HepG2 (cell line): ENCODE data around the gene USP7. TPM values are rescaled to one million over a fixed set of nuclear protein-coding genes. Genes with fewer than 3 reads are reported as not detected.

Experiments used
- CBX1 ChIP-seq: IDR thresholded peaks from one replicate; pipeline ENCODE4 v1.6.1; 2016; ENCODE audit warnings: antibody characterized with exemption, low read depth
- DMTF1 ChIP-seq: sonication (generic); formaldehyde crosslinking; IDR thresholded peaks from 2 replicates; pipeline ENCODE4 v1.4.0; 2020; ENCODE audit warnings: mild to moderate bottlenecking, missing genetic modification reagents
- ETV6 ChIP-seq: sonication (generic); formaldehyde crosslinking; conservative IDR thresholded peaks from 2 replicates; pipeline ENCODE4 v1.4.0; 2020; ENCODE audit warnings: missing genetic modification reagents
- ISL2 ChIP-seq: sonication (generic); formaldehyde crosslinking; IDR thresholded peaks from 2 replicates; pipeline ENCODE4 v1.5.0; 2020; ENCODE audit warnings: missing genetic modification reagents
- NR2F1 ChIP-seq, 2 experiments: fragments of 450-650 bp in 1 of 2; formaldehyde crosslinking in 1 of 2; IDR thresholded peaks; 2 replicates each; pipeline versions ENCODE4 v1.5.0 to v1.6.1; 2016 to 2020; ENCODE audit warnings: mild to moderate bottlenecking in 1 of 2, missing compliant biosample characterization in 1 of 2, missing genetic modification reagents in 1 of 2, moderate library complexity in 1 of 2
- PHF21A ChIP-seq: sonication (generic); formaldehyde crosslinking; IDR thresholded peaks from 2 replicates; pipeline ENCODE4 v1.5.0; 2020; ENCODE audit warnings: mild to moderate bottlenecking, missing genetic modification reagents
- TRIM24 ChIP-seq: sonication (generic); formaldehyde crosslinking; IDR thresholded peaks from 2 replicates; pipeline ENCODE4 v1.8.0; 2022; ENCODE audit warnings: mild to moderate bottlenecking, missing genetic modification reagents
- ZNF34 ChIP-seq: sonication (generic); formaldehyde crosslinking; IDR thresholded peaks from 2 replicates; pipeline ENCODE4 v1.4.0; 2020; ENCODE audit warnings: mild to moderate bottlenecking, missing genetic modification reagents, borderline replicate concordance
- ZNF704 ChIP-seq: sonication (generic); formaldehyde crosslinking; IDR thresholded peaks from 2 replicates; pipeline ENCODE4 v1.8.1; 2023; ENCODE audit warnings: mild to moderate bottlenecking, inconsistent platforms, moderate library complexity, missing genetic modification reagents, borderline replicate concordance
- ZNF724P ChIP-seq: sonication (generic); formaldehyde crosslinking; IDR thresholded peaks from 2 replicates; pipeline ENCODE4 v1.8.0; 2022; ENCODE audit warnings: missing genetic modification reagents, borderline replicate concordance
- polyA plus RNA-seq, 8 experiments: library from polyadenylated mRNA; depleted of rRNA in 3 of 8; stranded (reverse) in 7 of 8; unstranded in 1 of 8; fragments of >200 nt; fragmentation: Illumina TruSeq in 4 of 8; extraction: Trizol in 4 of 8; gene quantifications; 2 replicates each; pipeline versions ENCODE4 v1.2.1 to v1.2.3, GENCODE V29; 2011 to 2016; ENCODE audit warnings: low read depth in 4 of 8, missing spikeins in 1 of 8, mixed read lengths in 1 of 8; ENCODE audit not compliant: insufficient read depth in 1 of 8
- total RNA-seq, 5 experiments: library from RNA; depleted of rRNA; stranded (reverse); fragments of >200 nt; fragmentation: Illumina TruSeq; extraction: Trizol; gene quantifications; 2 replicates each; pipeline ENCODE4 v1.2.3, GENCODE V29; 2016; ENCODE audit warnings: low read depth in 1 of 5
- TF ChIP-seq, protein P1 (sequence below): sonication (generic); formaldehyde crosslinking; IDR thresholded peaks from 2 replicates; pipeline ENCODE4 v1.5.0; 2020; ENCODE audit warnings: mild to moderate bottlenecking, missing genetic modification reagents, borderline replicate concordance
- TF ChIP-seq, protein P2 (sequence below): sonication (generic); formaldehyde crosslinking; IDR thresholded peaks from 2 replicates; pipeline ENCODE4 v1.4.0; 2020; ENCODE audit warnings: missing genetic modification reagents
- TF ChIP-seq, protein P3 (sequence below): sonication (generic); formaldehyde crosslinking; IDR thresholded peaks from 2 replicates; pipeline ENCODE4 v1.4.0; 2020; ENCODE audit warnings: missing genetic modification reagents
- TF ChIP-seq, protein P4 (sequence below): IDR thresholded peaks from 2 replicates; pipeline ENCODE4 v1.6.1; 2018; ENCODE audit warnings: missing genetic modification reagents, mild to moderate bottlenecking, missing compliant biosample characterization

Gene USP7
- total and polyA plus RNA-seq, 2 of the 13 experiments (the other 11 are each of a cell fraction or from before 2014, with no cell fraction given) = 52.5 to 173 TPM

GRCh38 chr16:8850279-8850885 is 113.3 kb downstream of the USP7 start (continued):
- TF ChIP-seq, protein P1, sequence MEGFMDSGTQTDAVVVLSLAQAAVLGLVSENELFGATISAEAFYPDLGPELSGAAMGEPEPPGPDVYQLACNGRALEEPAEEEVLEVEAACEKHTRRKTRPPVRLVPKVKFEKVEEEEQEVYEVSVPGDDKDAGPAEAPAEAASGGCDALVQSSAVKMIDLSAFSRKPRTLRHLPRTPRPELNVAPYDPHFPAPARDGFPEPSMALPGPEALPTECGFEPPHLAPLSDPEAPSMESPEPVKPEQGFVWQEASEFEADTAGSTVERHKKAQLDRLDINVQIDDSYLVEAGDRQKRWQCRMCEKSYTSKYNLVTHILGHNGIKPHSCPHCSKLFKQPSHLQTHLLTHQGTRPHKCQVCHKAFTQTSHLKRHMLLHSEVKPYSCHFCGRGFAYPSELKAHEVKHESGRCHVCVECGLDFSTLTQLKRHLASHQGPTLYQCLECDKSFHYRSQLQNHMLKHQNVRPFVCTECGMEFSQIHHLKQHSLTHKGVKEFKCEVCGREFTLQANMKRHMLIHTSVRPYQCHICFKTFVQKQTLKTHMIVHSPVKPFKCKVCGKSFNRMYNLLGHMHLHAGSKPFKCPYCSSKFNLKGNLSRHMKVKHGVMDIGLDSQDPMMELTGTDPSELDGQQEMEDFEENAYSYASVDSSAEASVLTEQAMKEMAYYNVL (CRISPR knock-in tag) = peak; percentile 23; the same call in 1 of the 2 replicates
- TF ChIP-seq, protein P2, sequence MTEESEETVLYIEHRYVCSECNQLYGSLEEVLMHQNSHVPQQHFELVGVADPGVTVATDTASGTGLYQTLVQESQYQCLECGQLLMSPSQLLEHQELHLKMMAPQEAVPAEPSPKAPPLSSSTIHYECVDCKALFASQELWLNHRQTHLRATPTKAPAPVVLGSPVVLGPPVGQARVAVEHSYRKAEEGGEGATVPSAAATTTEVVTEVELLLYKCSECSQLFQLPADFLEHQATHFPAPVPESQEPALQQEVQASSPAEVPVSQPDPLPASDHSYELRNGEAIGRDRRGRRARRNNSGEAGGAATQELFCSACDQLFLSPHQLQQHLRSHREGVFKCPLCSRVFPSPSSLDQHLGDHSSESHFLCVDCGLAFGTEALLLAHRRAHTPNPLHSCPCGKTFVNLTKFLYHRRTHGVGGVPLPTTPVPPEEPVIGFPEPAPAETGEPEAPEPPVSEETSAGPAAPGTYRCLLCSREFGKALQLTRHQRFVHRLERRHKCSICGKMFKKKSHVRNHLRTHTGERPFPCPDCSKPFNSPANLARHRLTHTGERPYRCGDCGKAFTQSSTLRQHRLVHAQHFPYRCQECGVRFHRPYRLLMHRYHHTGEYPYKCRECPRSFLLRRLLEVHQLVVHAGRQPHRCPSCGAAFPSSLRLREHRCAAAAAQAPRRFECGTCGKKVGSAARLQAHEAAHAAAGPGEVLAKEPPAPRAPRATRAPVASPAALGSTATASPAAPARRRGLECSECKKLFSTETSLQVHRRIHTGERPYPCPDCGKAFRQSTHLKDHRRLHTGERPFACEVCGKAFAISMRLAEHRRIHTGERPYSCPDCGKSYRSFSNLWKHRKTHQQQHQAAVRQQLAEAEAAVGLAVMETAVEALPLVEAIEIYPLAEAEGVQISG (CRISPR knock-in tag) = peak; percentile 84
- TF ChIP-seq ZNF724P (CRISPR knock-in tag) (peak; percentile 67; the same call in 1 of the 2 replicates), DMTF1 (CRISPR knock-in tag) (no peak), ZNF34 (CRISPR knock-in tag) (peak; percentile 72; the same call in 1 of the 2 replicates), CBX1 (no peak), NR2F1 (CRISPR knock-in tag; IDR thresholded peaks at IDR 0.05) (peak; percentile 92 to 95), ISL2 (CRISPR knock-in tag) (peak; percentile 89), ZNF704 (CRISPR knock-in tag) (peak; percentile 81; the same call in 1 of the 2 replicates), PHF21A (CRISPR knock-in tag) (peak; percentile 94), ETV6 (CRISPR knock-in tag) (no peak; the same call in 1 of the 2 replicates), TRIM24 (CRISPR knock-in tag) (no peak)
- TF ChIP-seq, protein P3, sequence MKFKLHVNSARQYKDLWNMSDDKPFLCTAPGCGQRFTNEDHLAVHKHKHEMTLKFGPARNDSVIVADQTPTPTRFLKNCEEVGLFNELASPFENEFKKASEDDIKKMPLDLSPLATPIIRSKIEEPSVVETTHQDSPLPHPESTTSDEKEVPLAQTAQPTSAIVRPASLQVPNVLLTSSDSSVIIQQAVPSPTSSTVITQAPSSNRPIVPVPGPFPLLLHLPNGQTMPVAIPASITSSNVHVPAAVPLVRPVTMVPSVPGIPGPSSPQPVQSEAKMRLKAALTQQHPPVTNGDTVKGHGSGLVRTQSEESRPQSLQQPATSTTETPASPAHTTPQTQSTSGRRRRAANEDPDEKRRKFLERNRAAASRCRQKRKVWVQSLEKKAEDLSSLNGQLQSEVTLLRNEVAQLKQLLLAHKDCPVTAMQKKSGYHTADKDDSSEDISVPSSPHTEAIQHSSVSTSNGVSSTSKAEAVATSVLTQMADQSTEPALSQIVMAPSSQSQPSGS = peak; percentile 86
- TF ChIP-seq, protein P4, sequence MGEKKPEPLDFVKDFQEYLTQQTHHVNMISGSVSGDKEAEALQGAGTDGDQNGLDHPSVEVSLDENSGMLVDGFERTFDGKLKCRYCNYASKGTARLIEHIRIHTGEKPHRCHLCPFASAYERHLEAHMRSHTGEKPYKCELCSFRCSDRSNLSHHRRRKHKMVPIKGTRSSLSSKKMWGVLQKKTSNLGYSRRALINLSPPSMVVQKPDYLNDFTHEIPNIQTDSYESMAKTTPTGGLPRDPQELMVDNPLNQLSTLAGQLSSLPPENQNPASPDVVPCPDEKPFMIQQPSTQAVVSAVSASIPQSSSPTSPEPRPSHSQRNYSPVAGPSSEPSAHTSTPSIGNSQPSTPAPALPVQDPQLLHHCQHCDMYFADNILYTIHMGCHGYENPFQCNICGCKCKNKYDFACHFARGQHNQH (CRISPR knock-in tag) = peak; percentile 96
